Suppressor macrophage (primary cell): ENCODE data around the gene GPR15.

ENCODE experiments used
- DNase-seq, 4 experiments: peaks; one replicate each; pipeline ENCODE4 v3.0.0-alpha.2; 2020 to 2022
- total RNA-seq, 17 experiments: gene quantifications; one replicate each; lab custom pipeline; 2026; ENCODE audit warnings: mixed read lengths in 6 of 17, inconsistent platforms in 3 of 17; lab: John Stamatoyannopoulos, UW

Gene GPR15
- 0 to 1.7 (median 0) reads per million in 17 experiments for total RNA-seq

- no peak for DNase-seq
Measured at GRCh38 chr3:98531622-98532274, at the start of gene GPR15. Gene GPR15 (plus strand): TSS chr3:98531978. CDS start chr3:98532034, 56 bp downstream.

GRCh38 chr3:98482717-98483482 is 48.9 kb upstream of the GPR15 start:
- DNase-seq = no peak

GRCh38 chr3:98483626-98484025 is 48.2 kb upstream of the GPR15 start:
- no peak for DNase-seq

GRCh38 chr3:98497381-98497780 is 34.4 kb upstream of the GPR15 start, which contains the start of gene OR5K2:
Gene OR5K2 (plus strand): TSS chr3:98497681. CDS start chr3:98497681, 0 bp downstream.
- no peak for DNase-seq

GRCh38 chr3:98500019-98500418 is 31.8 kb upstream of the GPR15 start:
- DNase-seq = no peak

GRCh38 chr3:98501270-98501669 is 30.5 kb upstream of the GPR15 start:
- no peak for DNase-seq

- DNase-seq = no peak
Measured at GRCh38 chr3:98501863-98502576, 29.8 kb upstream of the GPR15 start.

- no peak for DNase-seq
Measured at GRCh38 chr3:98504539-98504938, 27.2 kb upstream of the GPR15 start.

- no peak for DNase-seq
Measured at GRCh38 chr3:98508582-98508981, 23.2 kb upstream of the GPR15 start.

- no peak for DNase-seq
Measured at GRCh38 chr3:98512576-98512975, 19.2 kb upstream of the GPR15 start.

GRCh38 chr3:98513091-98513511 is 18.7 kb upstream of the GPR15 start:
- DNase-seq = peak in 3 of 4 experiments; percentile 3 to 6 (median 5)

GRCh38 chr3:98513736-98514135 is 18.0 kb upstream of the GPR15 start:
- no peak for DNase-seq

- no peak for DNase-seq
Measured at GRCh38 chr3:98514948-98515347, 16.8 kb upstream of the GPR15 start.

GRCh38 chr3:98518816-98519215 is 13.0 kb upstream of the GPR15 start:
- no peak for DNase-seq

GRCh38 chr3:98519351-98519750 is 12.4 kb upstream of the GPR15 start:
- DNase-seq = no peak

GRCh38 chr3:98521897-98522543 is 9.8 kb upstream of the GPR15 start:
- DNase-seq = peak; percentile 31 to 59 (median 52)

GRCh38 chr3:98522544-98523281 is 9.1 kb upstream of the GPR15 start, which contains the start of gene CLDND1:
Gene CLDND1 (minus strand): TSS chr3:98522902. CDS start chr3:98521424, 1,478 bp downstream.
- DNase-seq = peak; percentile 98 to 99 (median 99)

GRCh38 chr3:98525494-98525893 is 6.3 kb upstream of the GPR15 start:
- DNase-seq = no peak

GRCh38 chr3:98528474-98529346 is 3.1 kb upstream of the GPR15 start:
- no peak for DNase-seq

GRCh38 chr3:98529856-98530459 is 1.8 kb upstream of the GPR15 start:
- DNase-seq = peak in 3 of 4 experiments; percentile 16 to 31 (median 20)
